CD4-positive, alpha-beta T cell (primary cell): Measurements from ENCODE around the gene TMEM200A. TPM values are rescaled to one million over a fixed set of nuclear protein-coding genes. Genes with fewer than 3 reads are reported as not detected.
"Not testable (repeated sequence)": the region's sequence is repeated elsewhere in the genome, so short reads cannot be mapped to it uniquely, and the experiment has no call there.

Source experiments
- ATAC-seq: fragments of 200-7000 bp; cut with Tn5 transposase; one replicate; pipeline ENCODE4 v1.10.0; 2022; ENCODE audit warnings: mild to moderate bottlenecking; ENCODE audit not compliant: poor library complexity
- CTCF ChIA-PET: fragments of 350-600 bp; sonication (Branson Sonifier 250); formaldehyde crosslinking; loops from one replicate; lab custom pipeline; 2021; ENCODE audit warnings: antibody characterized with exemption, inconsistent platforms; lab: Charles Lee
- POLR2A ChIA-PET: fragments of 350-600 bp; sonication (Branson Sonifier 250); formaldehyde crosslinking; loops from one replicate; lab custom pipeline; 2021; ENCODE audit warnings: antibody characterized with exemption, inconsistent platforms; lab: Charles Lee
- DNase-seq, 14 experiments: peaks; one replicate each; pipeline ENCODE4 v3.0.0-alpha.2; 2013 to 2020; ENCODE audit warnings: mixed read lengths in 2 of 14
- H3K27ac ChIP-seq, 2 donors: one replicate each; pipeline versions ENCODE4 v1.5.1 to v1.7.0; 2013; ENCODE audit warnings: low read length in 2 of 2, low read depth in 1 of 2, mild to moderate bottlenecking in 1 of 2
- H3K27me3 ChIP-seq, 2 experiments: 1 replicate in 1 of 2; 2 replicates in 1 of 2; pipeline versions ENCODE4 v1.6.1 to v1.7.0; 2013; ENCODE audit warnings: low read length in 2 of 2, control low read depth in 1 of 2, mild to moderate bottlenecking in 1 of 2, moderate library complexity in 1 of 2; ENCODE audit not compliant: insufficient read depth in 2 of 2, control insufficient read depth in 1 of 2
- H3K36me3 ChIP-seq: one replicate; pipeline ENCODE4 v1.6.1; 2013; ENCODE audit warnings: low read length, control low read depth; ENCODE audit not compliant: insufficient read depth
- H3K4me1 ChIP-seq: one replicate; pipeline ENCODE4 v1.6.1; 2013; ENCODE audit warnings: low read length, control low read depth; ENCODE audit not compliant: insufficient read depth
- H3K4me3 ChIP-seq: one replicate; pipeline ENCODE4 v1.5.1; 2013; ENCODE audit warnings: mild to moderate bottlenecking, low read length, moderate library complexity
- H3K9me3 ChIP-seq, 2 experiments: 1 replicate in 1 of 2; 2 replicates in 1 of 2; pipeline versions ENCODE4 v1.6.1 to v1.7.0; 2013; ENCODE audit warnings: low read length in 2 of 2, mild to moderate bottlenecking in 2 of 2, control low read depth in 1 of 2, moderate library complexity in 1 of 2; ENCODE audit not compliant: control insufficient read depth in 1 of 2, insufficient read depth in 1 of 2
- H3K27ac Mint-ChIP-seq: one replicate; pipeline ENCODE4 v1.8.0; 2020; ENCODE audit warnings: mixed read lengths
- H3K27me3 Mint-ChIP-seq: one replicate; pipeline ENCODE4 v1.8.0; 2021; ENCODE audit warnings: mixed read lengths
- H3K36me3 Mint-ChIP-seq: one replicate; pipeline ENCODE4 v1.8.0; 2021; ENCODE audit warnings: low read depth, mixed read lengths
- H3K4me1 Mint-ChIP-seq: one replicate; pipeline ENCODE4 v1.8.0; 2021; ENCODE audit warnings: low read depth, mixed read lengths
- H3K4me3 Mint-ChIP-seq: one replicate; pipeline ENCODE4 v1.8.0; 2020; ENCODE audit warnings: mild to moderate bottlenecking, mixed read lengths
- H3K9me3 Mint-ChIP-seq: one replicate; pipeline ENCODE4 v1.8.0; 2020; ENCODE audit warnings: mixed read lengths
- intact Hi-C, 2 experiments: fragments of 100-400 bp; cut with DNase I in 1 of 2; cut with micrococcal nuclease in 1 of 2; formaldehyde crosslinking; loops; one replicate each; pipeline versions ENCODE4 v1.15.1 to v1.9.0; 2023 to 2025; cut with DNase I, micrococcal nuclease
- total RNA-seq, 174 experiments: library from RNA in 2 of 174; stranded (reverse) in 2 of 174; gene quantifications; one replicate each; pipeline ENCODE4 v1.2.3 and lab custom pipeline; 2021 to 2026
- TF ChIP-seq, protein P1 (sequence below): fragments of 200-600 bp; IDR thresholded peaks from one replicate; pipeline ENCODE4 v1.8.0; 2022; ENCODE audit warnings: antibody characterized with exemption, mild to moderate bottlenecking

Gene TMEM200A
- total RNA-seq, 2 experiments from 2014 or later = 0.30 to 0.34 TPM

GRCh38 chr6:130324657-130325056 lies 41.2 kb upstream of the TMEM200A start:
- intact Hi-C loops = loop anchor here (5.0 kb wide), 1 partner anchor 58 kb away; no protein-coding TSS in a partner anchor
- no peak overlapping the region for H3K4me3 Mint-ChIP-seq

GRCh38 chr6:130326496-130326895 lies 39.3 kb upstream of the TMEM200A start:
- Histone ChIP-seq H3K36me3 (no peaks in the 10 kb centered on the region), H3K4me1 (no peaks in the 10 kb centered on the region), H3K4me3 (no peak overlapping the region), H3K27ac (no peak overlapping the region), H3K9me3 (no peaks in the 10 kb centered on the region), H3K27me3 (no peaks in the 10 kb centered on the region)
- no peaks in the 10 kb centered on the region for H3K36me3 Mint-ChIP-seq
- DNase-seq (no peak), ATAC-seq (no peak)
- H3K27ac Mint-ChIP-seq = no peak overlapping the region
- peaks cover 4% of the 10 kb centered on the region for H3K4me1 Mint-ChIP-seq
- no peak overlapping the region for H3K4me3 Mint-ChIP-seq
- TF ChIP-seq, protein P1, sequence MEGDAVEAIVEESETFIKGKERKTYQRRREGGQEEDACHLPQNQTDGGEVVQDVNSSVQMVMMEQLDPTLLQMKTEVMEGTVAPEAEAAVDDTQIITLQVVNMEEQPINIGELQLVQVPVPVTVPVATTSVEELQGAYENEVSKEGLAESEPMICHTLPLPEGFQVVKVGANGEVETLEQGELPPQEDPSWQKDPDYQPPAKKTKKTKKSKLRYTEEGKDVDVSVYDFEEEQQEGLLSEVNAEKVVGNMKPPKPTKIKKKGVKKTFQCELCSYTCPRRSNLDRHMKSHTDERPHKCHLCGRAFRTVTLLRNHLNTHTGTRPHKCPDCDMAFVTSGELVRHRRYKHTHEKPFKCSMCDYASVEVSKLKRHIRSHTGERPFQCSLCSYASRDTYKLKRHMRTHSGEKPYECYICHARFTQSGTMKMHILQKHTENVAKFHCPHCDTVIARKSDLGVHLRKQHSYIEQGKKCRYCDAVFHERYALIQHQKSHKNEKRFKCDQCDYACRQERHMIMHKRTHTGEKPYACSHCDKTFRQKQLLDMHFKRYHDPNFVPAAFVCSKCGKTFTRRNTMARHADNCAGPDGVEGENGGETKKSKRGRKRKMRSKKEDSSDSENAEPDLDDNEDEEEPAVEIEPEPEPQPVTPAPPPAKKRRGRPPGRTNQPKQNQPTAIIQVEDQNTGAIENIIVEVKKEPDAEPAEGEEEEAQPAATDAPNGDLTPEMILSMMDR = no peak
- ChIA-PET POLR2A (no interaction called here), CTCF (interaction anchor here (0.6 kb wide), 2 partner anchors 209 to 785 kb away, joined by 3 read pairs; no protein-coding TSS in a partner anchor)
- no peaks in the 10 kb centered on the region for H3K27me3 Mint-ChIP-seq
- intact Hi-C loops = no loop called here
- H3K9me3 Mint-ChIP-seq = no peaks in the 10 kb centered on the region

More at GRCh38 chr6:130324657-130325056, 41.2 kb upstream of the TMEM200A start:
- DNase-seq (no peak), ATAC-seq (no peak)
- no peaks in the 10 kb centered on the region for H3K36me3 Mint-ChIP-seq
- H3K27ac Mint-ChIP-seq = no peak overlapping the region
- H3K4me1 Mint-ChIP-seq = peaks cover 4% of the 10 kb centered on the region
- Histone ChIP-seq H3K27ac (no peak overlapping the region), H3K4me1 (no peaks in the 10 kb centered on the region), H3K36me3 (no peaks in the 10 kb centered on the region), H3K27me3 (no peaks in the 10 kb centered on the region), H3K4me3 (no peak overlapping the region), H3K9me3 (no peaks in the 10 kb centered on the region)
- H3K9me3 Mint-ChIP-seq = no peaks in the 10 kb centered on the region
- ChIA-PET CTCF (interaction anchor here (0.7 kb wide), 1 partner anchor 982 kb away, joined by 3 read pairs; no protein-coding TSS in a partner anchor), POLR2A (no interaction called here)
- TF ChIP-seq, protein P1 = no peak
- H3K27me3 Mint-ChIP-seq = no peaks in the 10 kb centered on the region

- Mint-ChIP-seq H3K36me3 (no peaks in the 10 kb centered on the region), H3K27ac (no peak overlapping the region), H3K27me3 (no peaks in the 10 kb centered on the region), H3K4me1 (no peaks in the 10 kb centered on the region), H3K4me3 (no peak overlapping the region), H3K9me3 (peaks cover 2% of the 10 kb centered on the region)
- ChIA-PET CTCF (no interaction called here), POLR2A (no interaction called here)
- ATAC-seq (no peak), DNase-seq (no peak)
- Histone ChIP-seq H3K27ac (no peak overlapping the region), H3K9me3 (no peaks in the 10 kb centered on the region), H3K4me3 (no peak overlapping the region), H3K4me1 (no peaks in the 10 kb centered on the region), H3K36me3 (no peaks in the 10 kb centered on the region), H3K27me3 (no peaks in the 10 kb centered on the region)
- intact Hi-C loops = no loop called here
- TF ChIP-seq, protein P1 = no peak
Observed at GRCh38 chr6:130337534-130337933, 28.3 kb upstream of the TMEM200A start.

GRCh38 chr6:130346324-130346723 lies 19.5 kb upstream of the TMEM200A start:
- H3K27ac ChIP-seq, H3K4me1 Mint-ChIP-seq, H3K27ac Mint-ChIP-seq, H3K27me3 ChIP-seq, H3K36me3 Mint-ChIP-seq, DNase-seq, H3K27me3 Mint-ChIP-seq, H3K9me3 Mint-ChIP-seq, POLR2A ChIA-PET, CTCF ChIA-PET, H3K36me3 ChIP-seq, intact Hi-C loops, H3K9me3 ChIP-seq, H3K4me3 Mint-ChIP-seq, ATAC-seq, H3K4me3 ChIP-seq, H3K4me1 ChIP-seq: not testable (repeated sequence)
